G401 (cell line): ENCODE data around the gene GAS2L3. TPM values are rescaled to one million over a fixed set of nuclear protein-coding genes. Genes with fewer than 3 reads are reported as not detected.
A peak's percentile ranks its signal among the peaks of the same experiment; 100 is the strongest.

Experiments
- DNase-seq: peaks from one replicate; pipeline ENCODE4 v3.0.0-alpha.2; 2015; ENCODE audit warnings: low spot score
- in situ Hi-C: cut with HindIII; loops from 2 replicates; pipeline ENCODE4 v1.10.0; 2016; ENCODE audit warnings: low sequenced_read_pairs, mixed read lengths
- total RNA-seq: library from RNA; depleted of rRNA; stranded (reverse); fragments of >200 nt; shearing (Covaris generic); gene quantifications from 2 replicates; pipeline ENCODE4 v1.2.3, GENCODE V29; 2014; rRNA removed

Gene GAS2L3
- total RNA-seq, 1 experiment from 2014 or later, result 14.4 TPM

GRCh38 chr12:100651108-100651507 lies 77.6 kb downstream of the GAS2L3 start:
- in situ Hi-C loops, result no loop called here
- DNase-seq, result no peak

GRCh38 chr12:100651694-100652093 lies 78.2 kb downstream of the GAS2L3 start:
- DNase-seq, result no peak
- in situ Hi-C loops, result no loop called here

DNA sequence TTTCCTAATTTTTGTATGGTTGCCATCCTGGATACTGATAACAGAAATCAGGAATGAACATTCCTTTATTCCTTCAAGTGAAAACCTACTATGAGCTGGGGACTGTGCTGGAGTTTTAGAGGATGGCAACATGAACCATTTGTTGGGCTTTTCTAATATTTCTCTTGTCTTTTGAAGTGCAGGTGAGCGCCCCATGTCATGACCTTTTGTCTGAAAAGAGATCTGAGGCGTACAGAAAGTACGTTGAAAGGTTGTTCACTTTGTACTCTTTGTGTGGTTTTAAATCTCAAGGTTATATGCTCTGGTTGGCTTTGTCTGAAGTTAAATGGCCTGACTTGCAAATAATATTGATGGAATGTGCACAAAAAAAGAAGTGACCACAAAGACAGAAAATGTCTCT lies 79.0 kb downstream of the GAS2L3 start:
- no peak for DNase-seq
- in situ Hi-C loops, result no loop called here

DNA sequence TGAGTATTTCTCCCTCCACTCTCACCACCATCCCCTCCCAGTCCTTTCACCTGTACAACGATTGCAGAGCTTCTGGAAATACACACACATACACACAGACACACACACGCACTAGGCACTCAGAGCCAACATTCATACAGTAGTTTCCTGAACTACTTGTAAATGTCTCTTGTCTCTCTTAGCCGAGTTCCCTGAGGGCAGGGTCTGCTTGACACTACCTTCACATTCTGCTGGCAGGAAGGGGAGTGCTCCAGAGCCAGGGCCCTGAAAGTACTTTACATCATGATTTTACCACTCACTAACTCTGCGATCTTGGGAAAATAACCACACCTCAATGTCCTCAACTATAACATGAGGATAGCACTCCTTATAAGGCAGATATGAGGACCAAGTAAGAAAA lies 82.7 kb downstream of the GAS2L3 start:
- in situ Hi-C loops, result no loop called here
- DNase-seq, result no peak

GRCh38 chr12:100656856-100657255 lies 83.4 kb downstream of the GAS2L3 start:
- DNase-seq, result no peak
- in situ Hi-C loops, result no loop called here

- in situ Hi-C loops, result no loop called here
- no peak for DNase-seq
Measured at GRCh38 chr12:100661300-100661951, 87.9 kb downstream of the GAS2L3 start.

DNA sequence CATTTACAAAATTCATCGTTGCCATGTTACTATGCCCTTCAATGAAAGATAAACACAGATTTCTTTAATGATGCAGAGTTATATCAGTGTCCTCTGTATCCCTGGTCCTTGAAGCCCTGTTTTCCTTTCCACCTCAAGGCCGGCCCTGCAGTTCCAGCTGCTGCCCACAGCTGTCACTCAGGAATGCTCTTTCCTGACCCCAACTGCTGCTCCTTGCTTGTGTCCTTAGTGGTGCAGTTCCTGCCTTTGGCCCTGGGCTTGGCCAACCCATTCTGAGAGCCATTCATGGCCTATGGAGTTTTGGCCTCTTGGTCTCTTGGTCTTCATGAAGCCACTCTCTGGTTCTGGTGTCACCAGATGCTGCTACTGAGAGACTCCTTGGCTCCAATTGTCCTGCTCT lies 93.1 kb downstream of the GAS2L3 start:
- DNase-seq, result no peak
- in situ Hi-C loops, result no loop called here

GRCh38 chr12:100668945-100669536 lies 95.6 kb downstream of the GAS2L3 start:
- peak; percentile 29 for DNase-seq
- in situ Hi-C loops, result no loop called here

- in situ Hi-C loops, result no loop called here
- no peak for DNase-seq
Measured at GRCh38 chr12:100669922-100670321, 96.4 kb downstream of the GAS2L3 start.

DNA sequence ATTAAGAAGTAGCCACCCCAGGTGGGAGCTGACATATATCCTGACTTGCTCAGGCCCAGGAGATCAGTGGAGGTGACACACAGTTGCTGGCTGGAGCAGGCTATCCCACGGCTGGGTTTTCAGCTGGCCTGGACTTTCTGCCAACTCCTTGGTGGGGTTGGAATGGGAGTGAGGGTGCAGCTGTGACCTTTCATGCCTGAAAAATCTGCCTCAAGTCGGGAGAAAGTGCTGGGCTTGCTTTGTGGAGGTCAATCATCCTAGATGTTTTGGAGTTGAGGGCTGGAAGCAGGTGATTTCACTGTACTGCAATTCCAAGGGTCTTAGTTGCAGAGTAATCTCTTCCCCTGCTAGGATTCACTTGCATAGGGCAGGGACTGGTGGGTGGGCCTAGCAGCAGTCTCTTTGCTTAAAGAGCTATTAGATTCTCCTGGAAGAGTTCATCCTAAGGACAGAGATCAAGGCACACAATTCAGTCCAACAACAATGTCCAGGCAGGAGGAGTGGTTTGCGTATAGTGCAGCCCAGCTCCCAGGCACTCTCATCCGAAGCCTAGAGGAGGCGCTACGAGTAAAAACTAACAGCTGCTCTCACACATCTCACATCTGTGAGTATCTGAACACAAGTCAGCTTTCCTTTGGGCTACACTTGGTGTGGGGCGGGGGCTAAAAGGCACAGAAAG lies 98.1 kb downstream of the GAS2L3 start:
- DNase-seq, result no peak
- in situ Hi-C loops, result no loop called here

- in situ Hi-C loops, result no loop called here
- no peak for DNase-seq
Measured at GRCh38 chr12:100672075-100672592, 98.7 kb downstream of the GAS2L3 start.

GRCh38 chr12:100674036-100674888 lies 100.8 kb downstream of the GAS2L3 start:
- in situ Hi-C loops, result no loop called here
- DNase-seq, result no peak

Other genes starting within 250 kb of the GAS2L3 start
- gene SLC17A8, start 216.6 kb upstream of the GAS2L3 start, total RNA-seq, result 0.80 TPM in 1 of 2 replicates, not detected in the other
- not detected in 2 replicates for gene NR1H4, start 99.8 kb upstream of the GAS2L3 start, total RNA-seq
- gene ANO4, start 221.1 kb downstream of the GAS2L3 start, total RNA-seq, result not detected in 2 replicates